ENCODE results near the gene KRT36. TPM values are rescaled to one million over a fixed set of nuclear protein-coding genes. Genes with fewer than 3 reads are reported as not detected.
A peak's percentile ranks its signal among the peaks of the same experiment; 100 is the strongest.

The KRT36 gene
- not detected for polyA plus RNA-seq (2013, experiment 1 of 2)
- polyA plus RNA-seq (2013, experiment 2 of 2) = not detected

GRCh38 chr17:41489531-41489930 is at the start of gene KRT36:
TSS of gene KRT36 (minus strand) at chr17:41489910. CDS start at chr17:41489864, 46 bp downstream.
- Histone ChIP-seq H3K36me3 (ENCODE audit: control insufficient read depth, insufficient read depth, low read length) (no peaks in the 10 kb centered on the region), H3K4me1 (ENCODE audit: control insufficient read depth, insufficient read depth, low read length, poor library complexity, severe bottlenecking) (peaks cover 4% of the 10 kb centered on the region), H3K4me3 (ENCODE audit: extremely low read depth, insufficient read depth, low read length, poor library complexity, severe bottlenecking) (no peak within 1 kb of the TSS), H3K27ac (ENCODE audit: low read depth, low read length, severe bottlenecking) (no peak within 1 kb of the TSS), H3K9me3 (ENCODE audit: control insufficient read depth, low read length) (no peaks in the 10 kb centered on the region)
- 88 to 97% methylated on average over 9 to 12 of the region's 12 CpGs for WGBS, 2 experiments (ENCODE audit: insufficient coverage in 2 of 2)

DNA sequence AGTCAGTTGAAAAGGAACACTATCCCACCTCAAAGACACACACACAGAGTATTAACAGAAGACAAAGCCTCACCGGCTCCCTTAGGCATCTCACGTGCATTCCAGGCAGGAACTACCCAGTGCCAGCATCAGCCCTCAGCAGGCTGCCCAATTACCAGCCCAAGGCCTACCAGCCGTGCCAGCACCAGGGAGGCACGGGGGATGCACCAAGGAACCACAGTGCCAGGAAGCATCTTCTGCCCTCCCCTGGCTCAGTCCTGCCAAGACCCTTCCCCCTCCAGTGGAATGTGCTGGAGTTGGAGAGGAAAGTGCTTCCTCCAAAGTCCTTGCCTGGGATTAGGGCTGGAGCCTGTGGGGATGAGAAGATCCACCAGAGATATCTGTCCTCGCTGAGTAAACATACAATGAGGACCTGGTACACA is 49.4 kb upstream of the KRT36 start:
- H3K27ac ChIP-seq (ENCODE audit: low read depth, low read length, severe bottlenecking) = peak overlapping the region; percentile 79
- H3K4me1 ChIP-seq (ENCODE audit: control insufficient read depth, insufficient read depth, low read length, poor library complexity, severe bottlenecking) = peaks cover 55% of the 10 kb centered on the region
- H3K36me3 ChIP-seq (ENCODE audit: control insufficient read depth, insufficient read depth, low read length) = no peaks in the 10 kb centered on the region
- 47 to 64% methylated on average over 2 of the region's 5 CpGs for WGBS, 2 experiments (ENCODE audit: insufficient coverage in 2 of 2)
- no peaks in the 10 kb centered on the region for H3K9me3 ChIP-seq (ENCODE audit: control insufficient read depth, low read length)
- no peak overlapping the region for H3K4me3 ChIP-seq (ENCODE audit: extremely low read depth, insufficient read depth, low read length, poor library complexity, severe bottlenecking)

DNA sequence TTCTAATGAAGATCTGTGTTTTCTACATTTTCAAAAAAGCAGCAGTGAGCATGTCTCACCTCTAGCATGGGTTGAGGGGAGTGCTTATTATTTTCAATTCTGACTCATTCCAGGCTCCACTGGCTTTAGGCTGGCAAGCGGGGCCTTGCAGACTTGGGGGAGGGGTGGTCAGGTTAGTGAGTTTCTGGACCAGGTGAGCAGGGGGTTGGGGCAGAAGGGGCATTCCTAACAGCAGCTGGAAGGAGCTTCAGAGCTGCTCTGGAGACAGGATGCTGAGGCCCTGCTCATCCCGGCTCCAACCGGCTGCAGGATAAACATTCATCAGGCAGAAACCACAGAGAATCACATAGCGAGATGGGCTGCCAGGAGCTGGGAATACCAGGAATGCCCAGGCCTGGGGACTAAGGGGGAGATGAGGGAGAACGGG is 48.9 kb upstream of the KRT36 start:
- no peak overlapping the region for H3K4me3 ChIP-seq (ENCODE audit: extremely low read depth, insufficient read depth, low read length, poor library complexity, severe bottlenecking)
- H3K4me1 ChIP-seq (ENCODE audit: control insufficient read depth, insufficient read depth, low read length, poor library complexity, severe bottlenecking) = peaks cover 55% of the 10 kb centered on the region
- 57 to 70% methylated on average over 1 to 3 of the region's 5 CpGs for WGBS, 2 experiments (ENCODE audit: insufficient coverage in 2 of 2)
- H3K27ac ChIP-seq (ENCODE audit: low read depth, low read length, severe bottlenecking) = peak overlapping the region; percentile 79
- no peaks in the 10 kb centered on the region for H3K9me3 ChIP-seq (ENCODE audit: control insufficient read depth, low read length)
- no peaks in the 10 kb centered on the region for H3K36me3 ChIP-seq (ENCODE audit: control insufficient read depth, insufficient read depth, low read length)

GRCh38 chr17:41537990-41538389 is 48.3 kb upstream of the KRT36 start:
- Histone ChIP-seq H3K27ac (ENCODE audit: low read depth, low read length, severe bottlenecking) (no peak overlapping the region), H3K9me3 (ENCODE audit: control insufficient read depth, low read length) (no peaks in the 10 kb centered on the region), H3K4me1 (ENCODE audit: control insufficient read depth, insufficient read depth, low read length, poor library complexity, severe bottlenecking) (peaks cover 58% of the 10 kb centered on the region), H3K4me3 (ENCODE audit: extremely low read depth, insufficient read depth, low read length, poor library complexity, severe bottlenecking) (no peak overlapping the region), H3K36me3 (ENCODE audit: control insufficient read depth, insufficient read depth, low read length) (no peaks in the 10 kb centered on the region)
- 82 to 92% methylated on average over 3 to 4 of the region's 9 CpGs for WGBS, 2 experiments (ENCODE audit: insufficient coverage in 2 of 2)

- Histone ChIP-seq H3K4me1 (ENCODE audit: control insufficient read depth, insufficient read depth, low read length, poor library complexity, severe bottlenecking) (peaks cover 62% of the 10 kb centered on the region), H3K9me3 (ENCODE audit: control insufficient read depth, low read length) (no peaks in the 10 kb centered on the region), H3K4me3 (ENCODE audit: extremely low read depth, insufficient read depth, low read length, poor library complexity, severe bottlenecking) (no peak overlapping the region), H3K36me3 (ENCODE audit: control insufficient read depth, insufficient read depth, low read length) (no peaks in the 10 kb centered on the region), H3K27ac (ENCODE audit: low read depth, low read length, severe bottlenecking) (no peak overlapping the region)
- 82 to 90% methylated on average over 7 of the region's 7 CpGs for WGBS, 2 experiments (ENCODE audit: insufficient coverage in 2 of 2)
Measured at GRCh38 chr17:41537614-41537954, 47.9 kb upstream of the KRT36 start.

GRCh38 chr17:41536741-41537613 is 47.3 kb upstream of the KRT36 start:
- WGBS, 2 experiments (ENCODE audit: insufficient coverage in 2 of 2) = 95 to 98% methylated on average over 7 of the region's 7 CpGs
- Histone ChIP-seq H3K4me1 (ENCODE audit: control insufficient read depth, insufficient read depth, low read length, poor library complexity, severe bottlenecking) (peaks cover 62% of the 10 kb centered on the region), H3K27ac (ENCODE audit: low read depth, low read length, severe bottlenecking) (no peak overlapping the region), H3K4me3 (ENCODE audit: extremely low read depth, insufficient read depth, low read length, poor library complexity, severe bottlenecking) (no peak overlapping the region), H3K36me3 (ENCODE audit: control insufficient read depth, insufficient read depth, low read length) (no peaks in the 10 kb centered on the region), H3K9me3 (ENCODE audit: control insufficient read depth, low read length) (no peaks in the 10 kb centered on the region)

GRCh38 chr17:41535764-41536481 is 46.2 kb upstream of the KRT36 start:
- no peak overlapping the region for H3K4me3 ChIP-seq (ENCODE audit: extremely low read depth, insufficient read depth, low read length, poor library complexity, severe bottlenecking)
- H3K9me3 ChIP-seq (ENCODE audit: control insufficient read depth, low read length) = no peaks in the 10 kb centered on the region
- WGBS, 2 experiments (ENCODE audit: insufficient coverage in 2 of 2) = 74 to 78% methylated on average over 9 to 13 of the region's 15 CpGs
- H3K36me3 ChIP-seq (ENCODE audit: control insufficient read depth, insufficient read depth, low read length) = no peaks in the 10 kb centered on the region
- H3K27ac ChIP-seq (ENCODE audit: low read depth, low read length, severe bottlenecking) = no peak overlapping the region
- H3K4me1 ChIP-seq (ENCODE audit: control insufficient read depth, insufficient read depth, low read length, poor library complexity, severe bottlenecking) = peaks cover 66% of the 10 kb centered on the region

DNA sequence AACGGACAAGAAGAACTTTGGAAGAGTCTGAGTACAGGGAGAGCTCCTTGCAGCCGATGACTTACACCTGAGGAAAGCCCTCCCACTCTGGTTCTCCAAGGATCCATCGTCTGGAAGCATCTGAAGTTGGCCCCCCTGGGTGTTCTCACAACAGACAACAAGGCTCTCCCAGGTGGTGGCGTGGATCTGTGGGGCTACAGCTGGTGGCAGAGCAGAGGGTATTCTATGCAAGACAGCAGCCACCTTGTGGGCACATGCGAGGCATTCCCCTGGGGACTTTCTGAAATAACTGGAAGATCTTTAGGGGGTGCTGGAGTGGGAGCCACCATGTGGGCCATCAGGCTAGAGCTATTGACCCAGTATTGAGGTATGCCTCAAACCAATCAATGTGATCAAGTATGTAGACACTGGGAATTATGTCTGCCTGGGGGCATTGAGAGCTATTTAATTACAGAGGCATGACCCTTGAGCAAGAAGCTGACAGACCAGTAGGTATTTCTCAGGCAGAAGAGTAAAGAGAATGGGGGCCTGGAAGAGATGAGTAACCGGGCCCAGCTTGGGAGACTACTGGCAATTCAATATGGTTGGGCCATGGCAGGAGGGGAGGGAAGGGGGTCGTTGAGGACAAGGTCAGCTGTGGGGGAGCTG is 45.3 kb upstream of the KRT36 start:
- Histone ChIP-seq H3K4me1 (ENCODE audit: control insufficient read depth, insufficient read depth, low read length, poor library complexity, severe bottlenecking) (peaks cover 64% of the 10 kb centered on the region), H3K27ac (ENCODE audit: low read depth, low read length, severe bottlenecking) (no peak overlapping the region), H3K4me3 (ENCODE audit: extremely low read depth, insufficient read depth, low read length, poor library complexity, severe bottlenecking) (no peak overlapping the region), H3K36me3 (ENCODE audit: control insufficient read depth, insufficient read depth, low read length) (no peaks in the 10 kb centered on the region), H3K9me3 (ENCODE audit: control insufficient read depth, low read length) (no peaks in the 10 kb centered on the region)
- WGBS, 2 experiments (ENCODE audit: insufficient coverage in 2 of 2) = 71 to 87% methylated on average over 5 of the region's 7 CpGs

DNA sequence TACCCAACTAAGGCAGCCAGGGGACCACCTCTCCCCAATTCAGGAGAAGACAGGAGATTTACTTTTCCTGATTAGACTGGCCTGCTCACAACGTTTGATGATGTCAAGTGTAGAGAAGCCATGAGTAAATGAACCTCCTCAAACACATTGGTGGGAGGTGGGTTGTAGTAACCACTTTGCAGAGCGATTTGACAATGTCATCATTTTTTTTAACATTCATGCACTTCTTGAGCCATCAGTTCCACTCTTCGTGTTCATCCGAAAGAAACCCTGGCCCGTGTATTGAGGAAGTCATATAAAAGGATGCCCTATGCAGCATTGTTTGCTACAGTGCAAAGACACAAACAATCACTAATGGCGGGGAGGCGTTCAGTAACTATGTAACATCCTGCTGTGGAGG is 43.9 kb upstream of the KRT36 start:
- Histone ChIP-seq H3K4me3 (ENCODE audit: extremely low read depth, insufficient read depth, low read length, poor library complexity, severe bottlenecking) (no peak overlapping the region), H3K9me3 (ENCODE audit: control insufficient read depth, low read length) (no peaks in the 10 kb centered on the region), H3K36me3 (ENCODE audit: control insufficient read depth, insufficient read depth, low read length) (no peaks in the 10 kb centered on the region), H3K4me1 (ENCODE audit: control insufficient read depth, insufficient read depth, low read length, poor library complexity, severe bottlenecking) (peaks cover 68% of the 10 kb centered on the region), H3K27ac (ENCODE audit: low read depth, low read length, severe bottlenecking) (no peak overlapping the region)
- WGBS, 2 experiments (ENCODE audit: insufficient coverage in 2 of 2) = 97% methylated on average over 3 to 5 of the region's 7 CpGs

DNA sequence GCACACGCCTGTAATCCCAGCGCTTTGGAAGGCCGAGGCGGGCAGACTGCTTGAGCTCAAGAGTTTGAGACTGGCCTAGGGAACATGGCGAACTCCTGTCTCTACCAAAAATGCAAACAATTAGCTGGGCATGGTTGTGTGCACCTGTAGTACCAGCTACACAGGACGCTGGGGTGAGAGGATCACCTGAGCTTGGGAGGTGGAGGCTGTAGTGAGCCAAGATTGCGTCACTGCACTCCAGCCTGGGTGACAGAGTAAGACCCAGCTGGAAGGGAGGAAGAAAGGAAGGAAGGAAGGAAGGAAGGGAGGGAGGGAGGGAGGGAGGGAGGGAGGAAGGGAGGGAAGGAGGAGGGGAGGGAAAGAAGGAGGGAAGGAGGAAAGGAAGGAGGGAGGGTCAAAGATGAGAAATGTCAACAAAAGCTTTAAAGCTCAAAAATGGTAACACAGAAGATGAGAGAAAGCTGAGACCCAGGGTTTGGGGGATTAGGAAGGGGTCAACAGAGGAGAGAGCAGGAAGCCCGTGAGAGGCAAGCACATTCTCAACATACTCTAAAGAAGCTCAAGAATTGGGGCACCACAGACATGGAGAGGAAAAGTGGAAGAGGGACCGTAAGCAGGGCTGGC is 43.3 kb upstream of the KRT36 start:
- Histone ChIP-seq H3K27ac (ENCODE audit: low read depth, low read length, severe bottlenecking) (no peak overlapping the region), H3K9me3 (ENCODE audit: control insufficient read depth, low read length) (no peaks in the 10 kb centered on the region), H3K36me3 (ENCODE audit: control insufficient read depth, insufficient read depth, low read length) (no peaks in the 10 kb centered on the region), H3K4me3 (ENCODE audit: extremely low read depth, insufficient read depth, low read length, poor library complexity, severe bottlenecking) (no peak overlapping the region), H3K4me1 (ENCODE audit: control insufficient read depth, insufficient read depth, low read length, poor library complexity, severe bottlenecking) (peaks cover 65% of the 10 kb centered on the region)
- 87 to 99% methylated on average over 6 to 7 of the region's 9 CpGs for WGBS, 2 experiments (ENCODE audit: insufficient coverage in 2 of 2)

Measured in mesodermal cell (in vitro differentiated cells).